SK-MEL-5 (cell line): ENCODE results near the gene PIK3R5. TPM values are rescaled to one million over a fixed set of nuclear protein-coding genes. Genes with fewer than 3 reads are reported as not detected.

Experiments used
- DNase-seq: peaks from one replicate; pipeline ENCODE4 v3.0.0-alpha.2; 2016; ENCODE audit warnings: low read depth, low spot score
- in situ Hi-C: cut with HindIII; loops from 2 replicates; pipeline ENCODE4 v1.10.0; 2016; ENCODE audit warnings: low sequenced_read_pairs, high pct_unique_total_duplicates, low pct_unique_long_range_greater_than_20kb
- total RNA-seq: library from RNA; depleted of rRNA; stranded (reverse); fragments of >200 nt; shearing (Covaris generic); gene quantifications from 2 replicates; pipeline ENCODE4 v1.2.3, GENCODE V29; 2014

The PIK3R5 gene
- total RNA-seq, 1 experiment from 2014 or later, result 0.82 TPM

GRCh38 chr17:8913879-8914278, 51.6 kb downstream of the PIK3R5 start:
- DNase-seq, result no peak
- in situ Hi-C loops, result no loop called here

DNA sequence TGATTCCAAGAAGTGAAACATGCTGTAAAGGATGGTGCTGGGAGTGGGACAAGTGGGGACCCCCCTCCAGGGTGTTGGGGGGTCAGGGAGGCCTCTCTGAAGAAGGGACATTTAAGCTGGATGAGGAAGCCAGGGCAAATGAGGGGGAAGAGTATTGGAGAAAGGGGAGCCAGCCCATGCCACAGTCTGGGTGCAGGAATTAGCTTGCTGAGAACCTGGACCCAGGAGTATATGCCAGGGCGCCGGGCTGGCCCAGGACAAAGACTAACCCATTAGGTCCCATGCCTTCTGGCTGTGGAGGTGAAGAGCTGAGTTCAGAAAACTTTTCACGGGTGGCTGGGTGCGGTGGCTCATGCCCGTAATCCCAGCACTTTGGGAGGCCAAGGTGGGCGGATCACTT, 52.4 kb downstream of the PIK3R5 start:
- DNase-seq, result no peak
- in situ Hi-C loops, result no loop called here

DNA sequence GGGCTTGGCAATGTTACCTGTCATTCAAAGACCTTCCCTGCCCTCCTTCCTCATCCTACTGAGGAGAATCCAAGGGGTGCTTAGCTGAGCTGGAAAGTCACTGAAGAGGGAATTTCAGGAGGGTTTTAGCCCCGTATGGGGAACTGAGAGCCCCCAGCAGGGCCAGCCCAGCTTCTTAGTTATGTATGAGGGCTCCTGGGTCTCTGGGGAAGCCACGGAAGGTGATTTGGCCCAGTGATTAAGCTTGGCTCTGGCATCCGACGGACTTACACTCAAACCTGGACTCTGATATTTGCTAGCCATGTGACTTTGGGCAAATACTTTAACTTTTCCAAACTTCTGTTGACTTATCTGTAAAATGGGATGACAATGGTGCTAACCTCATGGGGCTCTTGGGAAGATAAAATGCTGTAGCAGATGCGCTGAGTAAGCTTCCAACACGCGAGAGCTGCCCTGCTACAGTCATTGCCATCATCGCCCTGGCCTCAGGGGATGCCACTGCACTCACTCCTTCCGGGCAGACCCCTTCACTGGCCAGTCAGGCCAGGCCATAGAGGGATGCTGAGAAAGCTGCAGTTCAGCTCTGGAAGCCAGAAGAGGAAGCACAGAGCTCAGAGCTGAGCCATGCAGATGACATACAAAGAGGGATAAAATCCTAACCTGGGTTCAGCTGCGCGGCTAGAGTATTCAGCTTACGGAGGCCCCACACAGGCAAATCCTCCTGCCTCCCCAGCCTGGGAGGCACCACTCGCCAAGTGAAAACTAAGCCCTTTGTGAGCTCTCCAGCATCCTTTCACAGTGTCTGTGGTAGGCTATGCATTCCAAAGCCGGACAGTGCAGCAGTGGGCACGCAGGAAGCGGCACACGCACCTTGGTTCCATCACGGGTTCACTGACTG, 53.2 kb downstream of the PIK3R5 start:
- in situ Hi-C loops, result no loop called here
- no peak for DNase-seq

GRCh38 chr17:8910969-8911604, 54.4 kb downstream of the PIK3R5 start:
- in situ Hi-C loops, result no loop called here
- DNase-seq, result no peak

DNA sequence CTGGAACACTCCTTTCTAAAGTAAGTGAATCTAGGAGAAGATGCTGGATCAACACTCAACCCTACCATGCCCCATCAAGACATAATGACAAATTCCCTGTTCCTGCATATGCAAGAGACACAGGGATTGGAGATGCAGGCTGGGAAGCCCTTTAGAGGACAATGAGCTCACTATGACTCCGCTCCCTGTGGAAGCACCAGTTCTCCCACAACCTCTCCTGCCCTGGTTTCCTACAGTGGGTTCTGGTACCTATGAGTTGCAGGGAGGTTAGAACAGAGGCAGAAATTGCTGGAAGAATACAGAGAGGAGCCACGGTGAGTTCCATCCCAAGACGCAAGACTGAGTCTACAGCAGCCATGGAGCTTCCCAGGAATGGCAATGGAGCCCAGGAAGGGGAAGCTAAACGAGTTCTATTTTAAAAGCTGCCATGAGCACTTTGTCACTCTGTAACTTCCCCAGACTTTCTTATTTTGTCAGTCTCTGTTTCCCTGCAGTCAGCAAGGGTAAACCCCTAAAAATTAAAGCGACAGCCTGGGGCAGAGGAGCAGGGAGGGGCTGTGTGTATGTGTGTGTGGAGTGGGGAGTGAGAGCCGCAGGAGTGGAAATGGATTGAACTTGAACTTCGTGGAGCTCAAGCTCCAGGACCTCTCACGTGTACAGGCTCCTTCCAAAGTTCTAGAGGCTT, 55.8 kb downstream of the PIK3R5 start:
- DNase-seq, result no peak
- in situ Hi-C loops, result no loop called here

GRCh38 chr17:8905331-8905730, 60.2 kb downstream of the PIK3R5 start:
- no peak for DNase-seq
- in situ Hi-C loops, result no loop called here

DNA sequence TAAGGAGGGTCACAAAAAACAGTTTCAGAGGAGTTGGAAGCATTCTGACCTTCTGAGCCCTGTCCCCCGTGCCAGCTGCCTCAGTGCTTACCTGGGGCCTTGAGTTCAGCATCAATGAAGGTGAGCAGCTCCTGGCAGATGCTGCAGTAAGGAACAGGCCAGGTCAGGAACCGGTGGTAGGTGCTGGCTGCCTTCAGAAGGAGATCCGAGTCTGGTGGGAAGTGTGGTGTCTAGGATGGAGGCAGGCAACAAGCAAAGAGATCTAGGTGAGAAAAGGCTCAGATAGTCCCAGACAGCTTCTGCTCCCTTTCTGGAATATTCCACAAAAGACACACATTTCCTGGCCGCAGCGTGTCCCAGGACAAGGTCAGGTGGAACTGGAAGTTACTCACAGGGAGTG, 60.8 kb downstream of the PIK3R5 start:
- DNase-seq, result no peak
- in situ Hi-C loops, result no loop called here

GRCh38 chr17:8904201-8904600, 61.3 kb downstream of the PIK3R5 start:
- in situ Hi-C loops, result no loop called here
- DNase-seq, result no peak

DNA sequence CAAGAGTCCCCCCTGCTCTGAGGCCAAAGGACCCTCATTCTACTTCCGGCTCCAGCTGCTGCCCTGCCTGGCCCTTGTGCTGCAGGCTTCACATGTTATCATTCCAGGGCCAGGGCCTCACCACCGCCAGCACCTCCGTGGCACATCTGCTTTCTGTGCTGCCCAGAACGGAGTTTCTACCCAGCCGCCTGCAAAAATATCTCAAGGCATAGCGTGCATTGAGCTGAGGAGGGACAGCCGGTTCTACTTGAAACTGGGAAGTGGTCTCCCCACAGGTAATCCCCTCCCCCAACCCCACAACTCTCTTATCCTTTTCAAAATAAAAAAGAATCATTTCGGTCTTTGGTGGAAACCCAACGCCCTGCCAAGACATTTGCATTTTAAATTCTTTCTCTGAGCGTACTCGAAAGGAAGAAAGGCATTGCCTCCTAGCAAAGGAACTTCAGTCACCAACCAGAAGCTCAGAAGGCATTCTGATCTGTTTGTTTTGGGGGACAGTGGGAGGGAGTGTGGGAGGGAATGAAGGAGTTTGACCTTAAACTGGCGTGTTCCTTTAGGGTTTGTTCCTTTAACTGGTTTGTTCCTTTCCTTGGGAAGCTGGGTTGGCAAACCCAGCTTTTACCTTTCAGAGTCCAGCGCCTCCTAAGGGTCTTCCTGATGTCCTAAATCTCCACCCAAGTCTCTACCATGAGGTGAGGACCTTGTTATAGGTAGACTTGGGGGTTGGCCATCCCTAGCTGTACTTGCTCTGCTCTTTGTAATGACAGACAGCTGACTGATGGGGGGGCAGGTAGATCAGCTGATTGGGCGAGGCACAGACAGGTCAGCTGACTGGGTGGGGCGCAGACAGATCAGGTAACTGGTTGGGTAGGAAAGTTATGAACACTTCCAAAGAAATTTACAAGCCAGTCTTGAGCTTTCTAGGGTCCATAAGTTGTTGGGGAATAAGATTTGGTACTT, 64.6 kb downstream of the PIK3R5 start:
- no peak for DNase-seq
- in situ Hi-C loops, result no loop called here

DNA sequence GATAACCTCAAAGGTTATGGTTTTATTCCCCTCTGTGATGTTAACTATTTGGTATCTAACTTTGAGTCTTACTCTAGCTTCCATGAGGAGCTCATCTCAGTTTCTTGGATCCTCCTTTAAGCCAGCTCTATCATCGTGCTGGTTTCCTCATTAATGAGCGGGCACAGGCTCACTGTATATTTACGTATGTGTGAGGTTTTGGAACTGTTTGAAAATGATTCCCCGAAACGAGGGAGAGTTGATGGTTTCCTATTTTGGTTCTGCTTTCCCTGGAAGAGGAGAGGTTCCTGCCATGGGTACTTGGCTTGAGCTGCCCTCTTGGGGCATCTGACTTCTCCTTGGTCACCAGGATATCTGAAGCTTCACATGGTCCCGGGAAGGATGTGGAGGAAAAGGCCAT, 65.3 kb downstream of the PIK3R5 start:
- no peak for DNase-seq
- in situ Hi-C loops, result no loop called here

GRCh38 chr17:8898636-8899035, 66.9 kb downstream of the PIK3R5 start:
- no peak for DNase-seq
- in situ Hi-C loops, result no loop called here

DNA sequence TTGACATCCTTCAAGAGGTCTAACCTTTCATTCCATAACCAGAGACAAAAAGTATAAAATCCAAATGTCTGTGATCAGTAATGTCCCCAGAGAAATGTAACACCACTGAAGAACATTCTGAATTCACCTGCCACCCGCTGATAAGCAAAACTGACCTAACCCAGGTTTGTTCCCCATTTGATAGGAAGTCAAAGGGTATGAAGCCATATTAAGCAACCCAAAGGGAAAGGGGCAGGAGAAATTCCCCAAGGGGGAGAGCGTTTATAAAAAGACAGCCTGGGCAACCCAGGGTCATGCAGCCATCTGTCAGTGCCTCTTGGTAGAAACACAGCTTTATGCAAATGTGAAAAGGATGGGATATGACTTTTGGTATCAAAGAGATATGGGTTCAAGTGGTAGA, 67.4 kb downstream of the PIK3R5 start:
- in situ Hi-C loops, result no loop called here
- no peak for DNase-seq

DNA sequence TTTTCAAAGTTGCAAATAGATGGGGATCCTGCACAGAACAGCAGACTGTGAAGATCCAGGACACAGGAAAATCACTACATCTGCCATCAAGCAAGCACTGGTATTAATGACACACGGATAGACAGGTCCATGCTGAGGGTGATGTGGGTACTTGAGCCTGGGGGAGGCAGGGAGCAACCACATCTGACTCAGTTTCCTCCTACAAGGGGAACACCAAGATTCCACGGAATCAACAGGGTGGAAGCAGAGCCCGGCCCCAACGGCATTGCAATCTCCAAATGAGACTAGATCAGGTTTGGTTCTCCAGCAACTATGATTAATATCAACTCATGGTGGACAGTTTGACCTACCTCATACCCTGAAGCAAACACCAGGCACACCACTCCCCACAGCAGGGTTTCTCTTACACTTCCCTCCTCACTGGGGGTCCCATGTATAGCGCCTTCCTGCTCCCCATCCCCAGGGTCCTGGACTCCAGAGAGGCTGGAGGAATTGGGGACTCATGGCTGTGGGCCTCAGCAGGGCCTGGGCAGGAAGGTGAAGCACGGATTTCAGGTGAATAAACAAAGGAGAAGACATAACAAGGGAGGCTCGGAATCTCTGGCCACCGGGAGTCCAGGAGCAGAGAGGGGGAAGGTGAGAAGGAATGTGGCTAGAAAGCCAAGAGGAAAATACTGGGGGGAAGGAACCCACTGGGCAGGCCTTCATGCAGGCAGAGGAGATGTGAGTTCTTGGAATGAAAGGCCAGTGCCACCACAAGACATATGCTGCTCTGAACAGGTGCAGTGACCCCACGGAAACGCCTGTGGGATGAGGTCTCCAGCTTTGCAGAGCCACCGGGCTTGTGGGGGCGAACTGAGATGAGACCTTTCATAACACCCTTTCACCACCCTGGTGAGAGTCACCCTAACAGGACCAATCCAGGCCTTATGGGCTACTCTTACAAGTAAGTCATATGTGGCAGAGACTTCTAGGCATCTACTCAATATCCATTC, 68.6 kb downstream of the PIK3R5 start:
- DNase-seq, result no peak
- in situ Hi-C loops, result no loop called here

- DNase-seq, result no peak
- in situ Hi-C loops, result no loop called here
Measured at GRCh38 chr17:8896087-8896486, 69.4 kb downstream of the PIK3R5 start.

- in situ Hi-C loops, result no loop called here
Measured at GRCh38 chr17:8894673-8895578, 70.6 kb downstream of the PIK3R5 start.

More at GRCh38 chr17:8894673-8895578, 70.6 kb downstream of the PIK3R5 start:
- peak; percentile 83 for DNase-seq
